ENCODE results near the gene MYOG. TPM values are rescaled to one million over a fixed set of nuclear protein-coding genes. Genes with fewer than 3 reads are reported as not detected.

Gene MYOG
- total RNA-seq, 1 experiment from 2014 or later: not detected

- H3F3A ChIP-seq (ENCODE audit: low read length, unreplicated experiment): no peaks in the 10 kb centered on the region
- H3K4me2 ChIP-seq (ENCODE audit: low read length): no peak overlapping the region
- H3K9ac ChIP-seq (ENCODE audit: low read length): no peak overlapping the region
- peaks cover 48% of the 10 kb centered on the region for H3K27me3 ChIP-seq (ENCODE audit: low read length)
- no peaks in the 10 kb centered on the region for H3K9me2 ChIP-seq (replicated peaks; ENCODE audit: low read length)
- no peak overlapping the region for H2AFZ ChIP-seq (ENCODE audit: low read length)
- CTCF ChIA-PET: interaction anchor here (1.1 kb wide), 1 partner anchor 8 kb away, joined by 7 read pairs; no protein-coding TSS in a partner anchor
- no peaks in the 10 kb centered on the region for H3K9me3 ChIP-seq (ENCODE audit: low read length)
- H4K20me1 ChIP-seq (ENCODE audit: low read length): no peaks in the 10 kb centered on the region
- no TSS peak for BruUV-seq (replicated peaks)
- H3K27ac ChIP-seq (ENCODE audit: low read length): no peak overlapping the region
- no peak for ATAC-seq
- TF ChIP-seq EZH2 (IDR thresholded peaks at IDR 0.05; ENCODE audit: low read length, unreplicated experiment) (no peak), EZH2phosphoT487 (IDR thresholded peaks at IDR 0.05; ENCODE audit: borderline replicate concordance, low read length) (no peak), CTCF (conservative IDR thresholded peaks at IDR 0.05; ENCODE audit: low read depth, low read length) (no peak)
- DNase-seq: no peak
- POLR2A ChIA-PET (ENCODE audit: unreplicated experiment): no interaction called here
- H3K4me3 ChIP-seq (ENCODE audit: low read length): no peak overlapping the region
- H3K4me1 ChIP-seq (ENCODE audit: insufficient read depth, low read length): no peaks in the 10 kb centered on the region
- H3K36me3 ChIP-seq (ENCODE audit: low read depth, low read length): no peaks in the 10 kb centered on the region
- no peaks in the 10 kb centered on the region for H3K79me2 ChIP-seq (ENCODE audit: low read length)
- intact Hi-C loops (cut with micrococcal nuclease): no loop called here
Observed at GRCh38 chr1:203120325-203121153, 34.7 kb upstream of the MYOG start.

GRCh38 chr1:203117611-203118575 lies 32.1 kb upstream of the MYOG start:
- peak; percentile 98 for ATAC-seq
- Histone ChIP-seq H3K36me3 (ENCODE audit: low read depth, low read length) (no peaks in the 10 kb centered on the region), H3K4me2 (ENCODE audit: low read length) (no peak overlapping the region), H4K20me1 (ENCODE audit: low read length) (no peaks in the 10 kb centered on the region), H3K9me2 (replicated peaks; ENCODE audit: low read length) (no peaks in the 10 kb centered on the region), H3K27ac (ENCODE audit: low read length) (no peak overlapping the region), H3K27me3 (ENCODE audit: low read length) (peaks cover 54% of the 10 kb centered on the region), H3K9me3 (ENCODE audit: low read length) (no peaks in the 10 kb centered on the region), H3K79me2 (ENCODE audit: low read length) (no peaks in the 10 kb centered on the region), H3K9ac (ENCODE audit: low read length) (no peak overlapping the region), H3F3A (ENCODE audit: low read length, unreplicated experiment) (no peaks in the 10 kb centered on the region), H3K4me3 (ENCODE audit: low read length) (no peak overlapping the region), H2AFZ (ENCODE audit: low read length) (no peak overlapping the region), H3K4me1 (ENCODE audit: insufficient read depth, low read length) (no peaks in the 10 kb centered on the region)
- CTCF ChIA-PET: interaction anchor here (0.6 to 1.6 kb wide), 11 partner anchors 10 to 210 kb away, joined by 3 to 36 read pairs (median 5); no protein-coding TSS in a partner anchor
- TF ChIP-seq CTCF (conservative IDR thresholded peaks at IDR 0.05; ENCODE audit: low read depth, low read length) (peak; percentile 90), EZH2 (IDR thresholded peaks at IDR 0.05; ENCODE audit: low read length, unreplicated experiment) (no peak)
- DNase-seq: peak; percentile 70
- POLR2A ChIA-PET (ENCODE audit: unreplicated experiment): no interaction called here
- BruUV-seq (replicated peaks): no TSS peak
- intact Hi-C loops (cut with micrococcal nuclease): loop anchor here (1.0 to 5.0 kb wide), 3 partner anchors 55 to 149 kb away; no protein-coding TSS in a partner anchor
